SK-N-SH treated with all-trans-retinoic acid at 6 μM for 48 hours (cell line): ENCODE data around the gene ROMO1.

Experiments used
- ATAC-seq: fragments of 200-7000 bp; cut with Tn5 transposase; 3 replicates; pipeline ENCODE4 v1.9.1; 2020; ENCODE audit warnings: mild to moderate bottlenecking, moderate library complexity
- ARNTL ChIP-seq: fragments of 450-650 bp; formaldehyde crosslinking; IDR thresholded peaks from 2 replicates; pipeline ENCODE4 v1.5.0; 2020; ENCODE audit warnings: low read depth, mild to moderate bottlenecking, moderate library complexity, borderline replicate concordance
- CSDC2 ChIP-seq: fragments of 250-450 bp; sonication (Bioruptor Pico); IDR thresholded peaks from 2 replicates; pipeline ENCODE4 v1.5.0; 2020; ENCODE audit warnings: mild to moderate bottlenecking, moderate library complexity
- GLIS3 ChIP-seq: fragments of 250-450 bp; sonication (Bioruptor Pico); IDR thresholded peaks from 2 replicates; pipeline ENCODE4 v1.5.0; 2020; ENCODE audit warnings: mild to moderate bottlenecking, moderate library complexity
- ISL1 ChIP-seq: fragments of 250-450 bp; sonication (Bioruptor Pico); IDR thresholded peaks from 2 replicates; pipeline ENCODE4 v2.1.2; 2022; ENCODE audit warnings: mild to moderate bottlenecking, moderate library complexity
- RARB ChIP-seq: fragments of 250-450 bp; sonication (Bioruptor Pico); IDR thresholded peaks from 2 replicates; pipeline ENCODE4 v1.8.0; 2021; ENCODE audit warnings: mild to moderate bottlenecking, moderate library complexity
- SNAI2 ChIP-seq: fragments of 250-450 bp; sonication (Bioruptor Pico); IDR thresholded peaks from 2 replicates; pipeline ENCODE4 v1.5.0; 2020; ENCODE audit warnings: mild to moderate bottlenecking, moderate library complexity
- TCF4 ChIP-seq: fragments of 250-450 bp; sonication (Bioruptor Pico); IDR thresholded peaks from 2 replicates; pipeline ENCODE4 v1.8.0; 2021; ENCODE audit warnings: mild to moderate bottlenecking, moderate library complexity, borderline replicate concordance
- TOX ChIP-seq: fragments of 250-450 bp; sonication (Bioruptor Pico); IDR thresholded peaks from 2 replicates; pipeline ENCODE4 v1.8.0; 2021; ENCODE audit warnings: mild to moderate bottlenecking, moderate library complexity, borderline replicate concordance
- ZC3H10 ChIP-seq: fragments of 250-450 bp; sonication (Bioruptor Pico); IDR thresholded peaks from 2 replicates; pipeline ENCODE4 v1.5.1; 2021; ENCODE audit warnings: mild to moderate bottlenecking, moderate library complexity
- ZNF565 ChIP-seq: fragments of 450-650 bp; formaldehyde crosslinking; conservative IDR thresholded peaks from 2 replicates; pipeline ENCODE4 v1.5.0; 2020; ENCODE audit warnings: low read depth, mild to moderate bottlenecking, moderate library complexity
- ZNF70 ChIP-seq: fragments of 450-650 bp; formaldehyde crosslinking; IDR thresholded peaks from 2 replicates; pipeline ENCODE4 v1.5.0; 2020; ENCODE audit warnings: mild to moderate bottlenecking, moderate library complexity
- ZNF8 ChIP-seq: fragments of 450-650 bp; formaldehyde crosslinking; IDR thresholded peaks from 2 replicates; pipeline ENCODE4 v1.5.0; 2020; ENCODE audit warnings: mild to moderate bottlenecking, moderate library complexity
- TF ChIP-seq, protein P1 (sequence below): fragments of 250-450 bp; sonication (Bioruptor Pico); IDR thresholded peaks from 2 replicates; pipeline ENCODE4 v1.5.0; 2020; ENCODE audit warnings: mild to moderate bottlenecking, moderate library complexity
- TF ChIP-seq, protein P2 (sequence below): fragments of 250-450 bp; sonication (Bioruptor Pico); IDR thresholded peaks from 2 replicates; pipeline ENCODE4 v1.8.0; 2020; ENCODE audit warnings: mild to moderate bottlenecking, moderate library complexity, borderline replicate concordance
- TF ChIP-seq, protein P3 (sequence below): fragments of 250-450 bp; sonication (Bioruptor Pico); IDR thresholded peaks from 2 replicates; pipeline ENCODE4 v1.5.1; 2021; ENCODE audit warnings: mild to moderate bottlenecking, moderate library complexity
- TF ChIP-seq, protein P4 (sequence below): fragments of 250-450 bp; sonication (Bioruptor Pico); IDR thresholded peaks from 2 replicates; pipeline ENCODE4 v1.8.0; 2021; ENCODE audit warnings: low read depth, mild to moderate bottlenecking, moderate library complexity, borderline replicate concordance

Gene ROMO1

DNA sequence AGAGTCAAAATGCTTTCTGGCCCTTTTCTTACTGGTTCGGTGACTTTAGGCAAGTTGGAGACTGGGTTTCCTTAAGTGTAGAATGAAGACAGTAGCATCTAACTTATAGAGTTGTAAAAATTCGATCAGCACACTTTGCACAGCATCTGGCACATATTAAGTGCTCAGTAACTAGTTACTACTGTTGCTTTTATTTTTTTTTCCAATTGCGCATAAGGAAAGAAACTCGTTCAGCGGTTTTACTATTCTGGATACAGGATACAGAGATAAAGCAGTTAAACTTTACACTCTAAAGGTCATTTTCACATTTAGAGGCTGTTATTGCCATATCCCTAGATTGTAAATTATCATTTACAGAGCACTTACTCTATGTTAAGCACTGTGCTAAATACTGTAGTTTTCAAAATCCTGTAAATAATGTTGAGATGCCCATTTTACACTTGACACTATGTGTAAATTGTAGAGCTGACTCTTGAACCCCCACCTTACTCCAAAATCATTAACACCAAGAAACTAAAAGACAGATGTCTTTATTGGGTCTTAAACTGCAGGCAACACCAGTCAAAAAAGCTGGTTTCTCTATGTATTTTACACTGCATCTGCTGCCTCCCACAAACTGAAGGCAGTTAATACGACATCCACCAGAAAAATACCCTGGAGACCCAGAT is 886 bp downstream of the ROMO1 start:
- peak; percentile 2 for ATAC-seq

DNA sequence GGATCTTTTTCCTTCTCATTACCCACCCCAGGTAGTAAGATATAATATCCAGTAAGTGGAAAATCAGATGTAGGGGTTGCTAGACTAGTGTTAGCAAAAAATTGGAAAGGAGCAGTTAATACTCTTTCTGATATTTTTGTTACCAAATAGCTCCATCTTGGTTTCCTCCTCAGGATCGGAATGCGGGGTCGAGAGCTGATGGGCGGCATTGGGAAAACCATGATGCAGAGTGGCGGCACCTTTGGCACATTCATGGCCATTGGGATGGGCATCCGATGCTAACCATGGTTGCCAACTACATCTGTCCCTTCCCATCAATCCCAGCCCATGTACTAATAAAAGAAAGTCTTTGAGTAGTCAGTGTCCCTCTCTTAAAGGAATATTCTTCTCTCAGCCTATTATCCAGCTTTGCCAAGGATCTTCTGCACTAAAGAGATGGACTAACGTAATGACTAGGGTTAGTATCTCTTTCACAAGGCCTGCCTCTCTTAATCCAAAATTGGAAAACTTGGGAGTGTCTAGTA is 1.5 kb downstream of the ROMO1 start:
- ATAC-seq, result no peak

More for the DNA sequence above, 886 bp downstream of the ROMO1 start:
- TF ChIP-seq RARB (CRISPR knock-in tag) (no peak), CSDC2 (CRISPR knock-in tag) (no peak), ZC3H10 (CRISPR knock-in tag) (no peak), ISL1 (CRISPR knock-in tag) (no peak), TOX (CRISPR knock-in tag) (no peak), SNAI2 (CRISPR knock-in tag) (no peak), ZNF8 (CRISPR knock-in tag) (no peak), ARNTL (CRISPR knock-in tag) (no peak), ZNF565 (CRISPR knock-in tag) (no peak)
- TF ChIP-seq, protein P1, sequence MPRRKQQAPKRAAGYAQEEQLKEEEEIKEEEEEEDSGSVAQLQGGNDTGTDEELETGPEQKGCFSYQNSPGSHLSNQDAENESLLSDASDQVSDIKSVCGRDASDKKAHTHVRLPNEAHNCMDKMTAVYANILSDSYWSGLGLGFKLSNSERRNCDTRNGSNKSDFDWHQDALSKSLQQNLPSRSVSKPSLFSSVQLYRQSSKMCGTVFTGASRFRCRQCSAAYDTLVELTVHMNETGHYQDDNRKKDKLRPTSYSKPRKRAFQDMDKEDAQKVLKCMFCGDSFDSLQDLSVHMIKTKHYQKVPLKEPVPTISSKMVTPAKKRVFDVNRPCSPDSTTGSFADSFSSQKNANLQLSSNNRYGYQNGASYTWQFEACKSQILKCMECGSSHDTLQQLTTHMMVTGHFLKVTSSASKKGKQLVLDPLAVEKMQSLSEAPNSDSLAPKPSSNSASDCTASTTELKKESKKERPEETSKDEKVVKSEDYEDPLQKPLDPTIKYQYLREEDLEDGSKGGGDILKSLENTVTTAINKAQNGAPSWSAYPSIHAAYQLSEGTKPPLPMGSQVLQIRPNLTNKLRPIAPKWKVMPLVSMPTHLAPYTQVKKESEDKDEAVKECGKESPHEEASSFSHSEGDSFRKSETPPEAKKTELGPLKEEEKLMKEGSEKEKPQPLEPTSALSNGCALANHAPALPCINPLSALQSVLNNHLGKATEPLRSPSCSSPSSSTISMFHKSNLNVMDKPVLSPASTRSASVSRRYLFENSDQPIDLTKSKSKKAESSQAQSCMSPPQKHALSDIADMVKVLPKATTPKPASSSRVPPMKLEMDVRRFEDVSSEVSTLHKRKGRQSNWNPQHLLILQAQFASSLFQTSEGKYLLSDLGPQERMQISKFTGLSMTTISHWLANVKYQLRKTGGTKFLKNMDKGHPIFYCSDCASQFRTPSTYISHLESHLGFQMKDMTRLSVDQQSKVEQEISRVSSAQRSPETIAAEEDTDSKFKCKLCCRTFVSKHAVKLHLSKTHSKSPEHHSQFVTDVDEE (CRISPR knock-in tag), result no peak

DNA sequence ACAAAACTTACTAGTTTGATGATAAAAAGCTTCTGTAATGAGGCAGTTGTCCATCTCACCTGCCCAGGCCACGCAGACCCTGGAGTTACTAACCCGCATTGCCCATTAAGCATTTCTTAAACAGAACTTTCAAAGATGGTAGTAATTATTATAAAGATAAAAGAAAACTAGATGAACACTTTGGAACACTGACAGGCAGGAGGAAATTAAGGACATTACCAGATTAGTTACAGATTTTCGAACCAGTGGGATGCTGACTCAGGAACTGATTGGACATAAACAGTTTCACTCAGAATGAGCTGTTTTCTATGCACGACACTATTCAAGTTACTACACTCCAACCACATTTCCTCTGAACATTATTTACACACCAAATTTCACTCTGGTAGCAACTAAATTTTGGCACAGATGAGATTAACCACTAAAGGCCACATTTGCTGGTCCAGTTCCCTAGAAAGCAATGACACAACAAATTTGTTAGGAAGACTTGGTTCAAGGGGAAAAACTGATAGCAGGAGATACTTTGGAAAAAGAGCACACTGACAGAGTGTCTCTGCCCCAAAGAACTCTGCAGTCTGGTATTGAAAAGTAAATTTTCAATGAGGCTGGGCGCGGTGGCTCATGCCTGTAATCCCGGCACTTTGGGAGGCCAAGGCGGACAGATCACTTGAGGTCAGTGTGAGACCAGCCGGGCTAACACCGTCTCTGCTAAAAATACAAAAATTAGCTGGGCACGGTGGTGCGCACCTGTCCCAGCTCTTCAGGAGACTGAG is 3.0 kb downstream of the ROMO1 start:
- no peak for ATAC-seq
- peak; percentile 24; the same call in 1 of the 2 replicates for TF ChIP-seq RARB (CRISPR knock-in tag)
- no peak for TF ChIP-seq ZNF565 (CRISPR knock-in tag)
- TF ChIP-seq, protein P2, sequence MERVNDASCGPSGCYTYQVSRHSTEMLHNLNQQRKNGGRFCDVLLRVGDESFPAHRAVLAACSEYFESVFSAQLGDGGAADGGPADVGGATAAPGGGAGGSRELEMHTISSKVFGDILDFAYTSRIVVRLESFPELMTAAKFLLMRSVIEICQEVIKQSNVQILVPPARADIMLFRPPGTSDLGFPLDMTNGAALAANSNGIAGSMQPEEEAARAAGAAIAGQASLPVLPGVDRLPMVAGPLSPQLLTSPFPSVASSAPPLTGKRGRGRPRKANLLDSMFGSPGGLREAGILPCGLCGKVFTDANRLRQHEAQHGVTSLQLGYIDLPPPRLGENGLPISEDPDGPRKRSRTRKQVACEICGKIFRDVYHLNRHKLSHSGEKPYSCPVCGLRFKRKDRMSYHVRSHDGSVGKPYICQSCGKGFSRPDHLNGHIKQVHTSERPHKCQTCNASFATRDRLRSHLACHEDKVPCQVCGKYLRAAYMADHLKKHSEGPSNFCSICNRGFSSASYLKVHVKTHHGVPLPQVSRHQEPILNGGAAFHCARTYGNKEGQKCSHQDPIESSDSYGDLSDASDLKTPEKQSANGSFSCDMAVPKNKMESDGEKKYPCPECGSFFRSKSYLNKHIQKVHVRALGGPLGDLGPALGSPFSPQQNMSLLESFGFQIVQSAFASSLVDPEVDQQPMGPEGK, result peak; percentile 16; the same call in 1 of the 2 replicates
- TF ChIP-seq, protein P3, sequence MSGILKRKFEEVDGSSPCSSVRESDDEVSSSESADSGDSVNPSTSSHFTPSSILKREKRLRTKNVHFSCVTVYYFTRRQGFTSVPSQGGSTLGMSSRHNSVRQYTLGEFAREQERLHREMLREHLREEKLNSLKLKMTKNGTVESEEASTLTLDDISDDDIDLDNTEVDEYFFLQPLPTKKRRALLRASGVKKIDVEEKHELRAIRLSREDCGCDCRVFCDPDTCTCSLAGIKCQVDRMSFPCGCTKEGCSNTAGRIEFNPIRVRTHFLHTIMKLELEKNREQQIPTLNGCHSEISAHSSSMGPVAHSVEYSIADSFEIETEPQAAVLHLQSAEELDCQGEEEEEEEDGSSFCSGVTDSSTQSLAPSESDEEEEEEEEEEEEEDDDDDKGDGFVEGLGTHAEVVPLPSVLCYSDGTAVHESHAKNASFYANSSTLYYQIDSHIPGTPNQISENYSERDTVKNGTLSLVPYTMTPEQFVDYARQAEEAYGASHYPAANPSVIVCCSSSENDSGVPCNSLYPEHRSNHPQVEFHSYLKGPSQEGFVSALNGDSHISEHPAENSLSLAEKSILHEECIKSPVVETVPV, result peak; percentile 15; the same call in 1 of the 2 replicates
- 0 out of 2 replicates have a peak, but pooled peaks have one; percentile 7 for TF ChIP-seq ZC3H10 (CRISPR knock-in tag)
- TF ChIP-seq, all 23 proteins: peak for 4

More for the DNA sequence above, 1.5 kb downstream of the ROMO1 start:
- TF ChIP-seq ZNF70 (no peak), GLIS3 (CRISPR knock-in tag) (no peak), TCF4 (CRISPR knock-in tag) (no peak)
- TF ChIP-seq, all 23 proteins: peak for 0

DNA sequence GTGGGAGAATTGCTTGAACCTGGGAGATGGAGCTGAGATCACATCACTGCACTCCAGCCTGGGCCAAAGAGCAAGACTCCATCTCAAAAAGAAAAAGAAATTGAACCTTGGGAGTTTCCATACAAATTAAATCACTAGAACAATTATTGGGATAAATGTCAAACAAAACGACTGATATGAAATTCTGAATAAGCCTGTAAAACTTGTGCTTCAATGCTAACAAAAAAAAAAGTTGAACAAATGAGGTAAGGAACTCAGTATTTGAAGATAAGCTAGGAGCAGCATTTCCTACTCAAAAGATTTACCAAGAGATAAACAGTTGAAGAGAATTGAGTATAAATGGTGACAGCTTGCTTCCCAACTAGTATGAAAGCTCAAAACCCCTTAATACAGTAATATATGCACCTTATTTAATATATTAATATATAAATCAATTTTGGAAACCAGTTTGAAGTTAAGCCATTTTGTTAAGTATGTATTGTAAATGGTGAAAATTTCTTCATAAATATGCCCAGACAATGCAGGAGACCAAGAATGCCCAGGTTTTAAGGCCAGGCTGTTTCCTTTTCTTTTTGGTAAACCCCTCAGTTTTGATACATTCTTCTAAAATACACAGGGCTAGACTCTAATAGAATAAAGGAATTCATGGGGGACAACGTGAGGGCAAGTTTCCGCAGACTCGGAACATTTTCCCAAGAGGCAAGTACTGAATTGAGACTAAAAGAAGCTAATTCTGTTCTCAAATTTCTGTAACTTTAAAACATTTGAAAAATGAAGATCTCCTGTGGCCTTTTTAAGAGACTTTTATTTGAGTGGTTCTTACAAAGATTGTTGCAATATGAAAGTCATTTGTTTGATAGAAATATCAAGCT is 3.9 kb downstream of the ROMO1 start:
- TF ChIP-seq ZC3H10 (CRISPR knock-in tag), result peak; percentile 32; the same call in 1 of the 2 replicates
- TF ChIP-seq, protein P4, sequence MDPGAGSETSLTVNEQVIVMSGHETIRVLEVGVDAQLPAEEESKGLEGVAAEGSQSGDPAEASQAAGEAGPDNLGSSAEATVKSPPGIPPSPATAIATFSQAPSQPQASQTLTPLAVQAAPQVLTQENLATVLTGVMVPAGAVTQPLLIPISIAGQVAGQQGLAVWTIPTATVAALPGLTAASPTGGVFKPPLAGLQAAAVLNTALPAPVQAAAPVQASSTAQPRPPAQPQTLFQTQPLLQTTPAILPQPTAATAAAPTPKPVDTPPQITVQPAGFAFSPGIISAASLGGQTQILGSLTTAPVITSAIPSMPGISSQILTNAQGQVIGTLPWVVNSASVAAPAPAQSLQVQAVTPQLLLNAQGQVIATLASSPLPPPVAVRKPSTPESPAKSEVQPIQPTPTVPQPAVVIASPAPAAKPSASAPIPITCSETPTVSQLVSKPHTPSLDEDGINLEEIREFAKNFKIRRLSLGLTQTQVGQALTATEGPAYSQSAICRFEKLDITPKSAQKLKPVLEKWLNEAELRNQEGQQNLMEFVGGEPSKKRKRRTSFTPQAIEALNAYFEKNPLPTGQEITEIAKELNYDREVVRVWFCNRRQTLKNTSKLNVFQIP (CRISPR knock-in tag), result no peak
- no peak for ATAC-seq
